ENCODE data around the gene KCNG2. TPM values are rescaled to one million over a fixed set of nuclear protein-coding genes. Genes with fewer than 3 reads are reported as not detected.

Gene KCNG2
- total RNA-seq, 6 experiments from 2014 or later: not detected

DNA sequence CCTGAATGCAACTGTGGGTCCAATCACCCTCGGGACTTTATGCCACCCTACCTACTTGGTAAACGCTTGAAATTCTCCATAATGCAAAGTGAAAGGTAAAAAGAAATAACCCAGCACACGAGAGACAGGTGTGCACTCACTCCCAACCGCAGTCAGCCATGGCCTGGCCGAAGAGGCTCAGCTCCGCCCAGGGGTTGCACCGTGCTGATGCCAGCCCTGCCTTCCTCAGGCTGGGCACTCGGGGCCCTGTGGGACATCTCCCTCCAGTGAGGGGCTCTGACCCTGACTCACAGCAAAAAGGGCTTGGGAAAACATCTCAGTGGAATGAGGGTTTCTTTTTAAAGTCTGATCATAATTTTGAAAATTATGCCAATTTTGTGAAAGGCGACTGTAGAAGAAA, 140.5 kb downstream of the KCNG2 start:
- intact Hi-C loops (cut with DNase I): no loop called here
- ATAC-seq: no peak
- H3K27ac ChIP-seq: peak overlapping the region in 2 of 3 donors; percentile 73 to 93
- WGBS (ENCODE audit: insufficient coverage, low coverage, low lambda C conversion rate, missing lambda C conversion rate): 45% methylated on average over 9 of the region's 9 CpGs
- peaks cover 0 to 26% (median 7%) of the 10 kb centered on the region in 4 donors for H3K36me3 ChIP-seq
- TF ChIP-seq, protein P1, sequence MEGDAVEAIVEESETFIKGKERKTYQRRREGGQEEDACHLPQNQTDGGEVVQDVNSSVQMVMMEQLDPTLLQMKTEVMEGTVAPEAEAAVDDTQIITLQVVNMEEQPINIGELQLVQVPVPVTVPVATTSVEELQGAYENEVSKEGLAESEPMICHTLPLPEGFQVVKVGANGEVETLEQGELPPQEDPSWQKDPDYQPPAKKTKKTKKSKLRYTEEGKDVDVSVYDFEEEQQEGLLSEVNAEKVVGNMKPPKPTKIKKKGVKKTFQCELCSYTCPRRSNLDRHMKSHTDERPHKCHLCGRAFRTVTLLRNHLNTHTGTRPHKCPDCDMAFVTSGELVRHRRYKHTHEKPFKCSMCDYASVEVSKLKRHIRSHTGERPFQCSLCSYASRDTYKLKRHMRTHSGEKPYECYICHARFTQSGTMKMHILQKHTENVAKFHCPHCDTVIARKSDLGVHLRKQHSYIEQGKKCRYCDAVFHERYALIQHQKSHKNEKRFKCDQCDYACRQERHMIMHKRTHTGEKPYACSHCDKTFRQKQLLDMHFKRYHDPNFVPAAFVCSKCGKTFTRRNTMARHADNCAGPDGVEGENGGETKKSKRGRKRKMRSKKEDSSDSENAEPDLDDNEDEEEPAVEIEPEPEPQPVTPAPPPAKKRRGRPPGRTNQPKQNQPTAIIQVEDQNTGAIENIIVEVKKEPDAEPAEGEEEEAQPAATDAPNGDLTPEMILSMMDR (IDR thresholded peaks at IDR 0.05): no peak
- TF ChIP-seq POLR2A (IDR thresholded peaks at IDR 0.05): no peak
- peak; percentile 38 to 55 (median 55) for DNase-seq
- H3K4me1 ChIP-seq: peaks cover 2 to 95% (median 43%) of the 10 kb centered on the region in 4 donors
- H3K27me3 ChIP-seq: no peaks in the 10 kb centered on the region
- no peaks in the 10 kb centered on the region for H3K9me3 ChIP-seq
- no peak overlapping the region for H3K4me3 ChIP-seq

DNA sequence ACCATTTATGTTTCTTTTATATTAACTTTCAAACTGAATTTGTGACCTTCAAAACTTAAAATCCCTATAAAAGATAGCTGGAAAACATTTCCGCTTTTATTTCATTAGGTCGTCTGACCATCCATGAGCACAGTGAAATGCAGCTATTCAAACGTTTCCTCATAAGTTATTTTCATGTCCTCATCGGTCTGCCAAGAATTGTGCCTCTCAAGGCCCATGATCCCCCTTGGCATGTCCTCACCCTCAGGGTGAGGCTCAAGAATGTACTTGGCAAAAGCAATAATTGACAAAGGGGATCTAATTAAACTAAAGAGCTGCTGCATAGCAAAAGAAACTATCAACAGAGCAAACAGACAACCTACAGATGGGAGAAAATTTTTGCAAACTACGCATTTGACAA, 141.4 kb downstream of the KCNG2 start:
- Histone ChIP-seq H3K9me3 (no peaks in the 10 kb centered on the region), H3K27ac (peak overlapping the region in 2 of 3 donors; percentile 83 to 93), H3K27me3 (no peaks in the 10 kb centered on the region), H3K4me1 (peaks cover 2 to 95% (median 46%) of the 10 kb centered on the region in 4 donors), H3K4me3 (no peak overlapping the region), H3K36me3 (peaks cover 0 to 26% (median 7%) of the 10 kb centered on the region in 4 donors)
- intact Hi-C loops (cut with DNase I): no loop called here
- no peak for DNase-seq
- no peak for ATAC-seq
- TF ChIP-seq, protein P1 (IDR thresholded peaks at IDR 0.05): no peak
- TF ChIP-seq POLR2A (IDR thresholded peaks at IDR 0.05): no peak
- WGBS (ENCODE audit: insufficient coverage, low coverage, low lambda C conversion rate, missing lambda C conversion rate): 57% methylated on average over 5 of the region's 5 CpGs

DNA sequence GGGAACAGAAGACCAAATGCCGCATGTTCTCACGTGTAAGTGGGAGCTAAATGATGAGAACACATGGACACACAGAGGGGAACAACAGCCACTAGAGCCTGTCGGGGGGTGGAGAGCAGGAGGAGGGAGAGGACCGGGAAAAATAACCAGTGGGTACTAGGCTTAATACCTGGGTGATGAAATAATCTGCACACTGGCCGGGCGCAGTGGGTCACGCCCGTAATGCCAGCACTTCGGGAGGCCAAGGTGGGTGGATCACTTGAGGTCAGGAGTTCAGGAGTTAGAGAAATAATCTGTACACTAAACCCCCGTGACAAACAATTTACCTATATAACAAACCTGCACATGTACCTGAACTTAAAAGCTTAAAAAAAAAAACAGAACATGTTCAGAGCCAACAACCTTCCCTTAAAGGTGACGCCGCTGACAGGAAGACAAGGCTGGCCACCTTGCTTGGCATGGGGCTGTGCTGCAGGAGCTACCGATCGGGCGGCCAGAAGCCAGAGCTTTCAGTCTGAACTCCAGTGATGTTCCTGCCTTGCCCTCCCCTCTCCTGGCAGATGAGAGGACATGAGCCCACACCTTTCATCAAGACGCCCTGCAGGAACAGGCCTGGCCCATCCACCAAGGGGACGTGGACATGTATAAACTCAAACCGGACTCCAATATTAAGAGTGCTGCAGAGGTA, 142.5 kb downstream of the KCNG2 start:
- intact Hi-C loops (cut with DNase I): no loop called here
- Histone ChIP-seq H3K36me3 (peaks cover 0 to 26% (median 7%) of the 10 kb centered on the region in 4 donors), H3K27ac (peak overlapping the region; percentile 33 to 93 (median 83)), H3K4me1 (peaks cover 0 to 92% (median 46%) of the 10 kb centered on the region in 4 donors), H3K4me3 (peak overlapping the region in 2 of 3 donors; percentile 24 to 29), H3K9me3 (no peaks in the 10 kb centered on the region), H3K27me3 (no peaks in the 10 kb centered on the region)
- ATAC-seq (peak; percentile 40 to 61 (median 48)), DNase-seq (peak in 2 of 3 donors; percentile 82 to 85)
- TF ChIP-seq POLR2A (IDR thresholded peaks at IDR 0.05): no peak
- TF ChIP-seq, protein P1 (IDR thresholded peaks at IDR 0.05): no peak
- 31% methylated on average over 13 of the region's 18 CpGs for WGBS (ENCODE audit: insufficient coverage, low coverage, low lambda C conversion rate, missing lambda C conversion rate)

DNA sequence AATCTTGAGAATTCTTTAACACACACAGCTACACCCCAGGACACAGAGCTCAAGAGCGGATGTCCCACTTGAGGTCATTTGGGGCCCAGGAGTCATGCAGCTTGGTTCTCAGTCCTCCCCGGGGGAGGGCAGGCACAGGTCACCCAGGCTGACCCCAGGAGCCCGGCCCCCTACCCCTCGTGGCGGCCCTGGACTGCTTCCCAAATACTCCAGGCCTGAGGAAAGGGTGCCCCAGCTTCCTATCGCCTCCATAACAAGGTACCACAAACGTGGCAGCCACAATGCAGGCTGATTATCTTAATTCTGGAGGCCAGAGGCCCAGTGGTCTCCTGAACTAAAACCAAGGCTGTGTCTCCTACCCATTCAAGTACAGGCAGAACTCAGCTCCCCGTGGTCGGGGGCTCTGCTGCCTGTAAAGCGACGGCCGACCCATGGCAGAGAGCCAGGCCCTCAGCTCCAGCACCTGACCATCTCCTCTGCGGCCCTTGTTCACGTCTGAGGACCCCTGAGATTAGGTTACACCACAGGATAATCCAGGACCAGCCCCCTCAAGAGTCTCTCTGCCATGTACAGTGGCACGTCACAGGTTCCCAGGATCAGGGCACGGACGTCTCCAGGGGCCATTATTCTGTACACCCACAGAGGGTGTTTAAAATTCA, 143.2 kb downstream of the KCNG2 start:
- Histone ChIP-seq H3K4me3 (peak overlapping the region in 2 of 3 donors; percentile 24 to 29), H3K27me3 (no peaks in the 10 kb centered on the region), H3K27ac (peak overlapping the region; percentile 33 to 93 (median 83)), H3K9me3 (no peaks in the 10 kb centered on the region), H3K4me1 (peaks cover 0 to 92% (median 44%) of the 10 kb centered on the region in 4 donors), H3K36me3 (peaks cover 0 to 26% (median 7%) of the 10 kb centered on the region in 4 donors)
- 59% methylated on average over 7 of the region's 17 CpGs for WGBS (ENCODE audit: insufficient coverage, low coverage, low lambda C conversion rate, missing lambda C conversion rate)
- ATAC-seq (peak in 2 of 4 donors; percentile 0 to 1), DNase-seq (peak in 2 of 3 donors; percentile 45 to 52)
- no peak for TF ChIP-seq POLR2A (IDR thresholded peaks at IDR 0.05)
- intact Hi-C loops (cut with DNase I): no loop called here
